A549 treated with DMSO at 1 μM for 4 hours (cell line): ENCODE measurements around the gene SLC25A33. TPM values are rescaled to one million over a fixed set of nuclear protein-coding genes. Genes with fewer than 3 reads are reported as not detected.

ENCODE experiments used
- total RNA-seq: library from RNA; stranded (reverse); fragments of 200-300 nt; extraction: Qiagen RNA extraction; gene quantifications from 5 replicates; pipeline ENCODE4 v1.2.3, GENCODE V29; 2022; ENCODE audit warnings: low read depth

Gene SLC25A33, protein sequence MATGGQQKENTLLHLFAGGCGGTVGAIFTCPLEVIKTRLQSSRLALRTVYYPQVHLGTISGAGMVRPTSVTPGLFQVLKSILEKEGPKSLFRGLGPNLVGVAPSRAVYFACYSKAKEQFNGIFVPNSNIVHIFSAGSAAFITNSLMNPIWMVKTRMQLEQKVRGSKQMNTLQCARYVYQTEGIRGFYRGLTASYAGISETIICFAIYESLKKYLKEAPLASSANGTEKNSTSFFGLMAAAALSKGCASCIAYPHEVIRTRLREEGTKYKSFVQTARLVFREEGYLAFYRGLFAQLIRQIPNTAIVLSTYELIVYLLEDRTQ
- 2.8 to 4.0 TPM (median 3.3 TPM) in 5 replicates for total RNA-seq

DNA sequence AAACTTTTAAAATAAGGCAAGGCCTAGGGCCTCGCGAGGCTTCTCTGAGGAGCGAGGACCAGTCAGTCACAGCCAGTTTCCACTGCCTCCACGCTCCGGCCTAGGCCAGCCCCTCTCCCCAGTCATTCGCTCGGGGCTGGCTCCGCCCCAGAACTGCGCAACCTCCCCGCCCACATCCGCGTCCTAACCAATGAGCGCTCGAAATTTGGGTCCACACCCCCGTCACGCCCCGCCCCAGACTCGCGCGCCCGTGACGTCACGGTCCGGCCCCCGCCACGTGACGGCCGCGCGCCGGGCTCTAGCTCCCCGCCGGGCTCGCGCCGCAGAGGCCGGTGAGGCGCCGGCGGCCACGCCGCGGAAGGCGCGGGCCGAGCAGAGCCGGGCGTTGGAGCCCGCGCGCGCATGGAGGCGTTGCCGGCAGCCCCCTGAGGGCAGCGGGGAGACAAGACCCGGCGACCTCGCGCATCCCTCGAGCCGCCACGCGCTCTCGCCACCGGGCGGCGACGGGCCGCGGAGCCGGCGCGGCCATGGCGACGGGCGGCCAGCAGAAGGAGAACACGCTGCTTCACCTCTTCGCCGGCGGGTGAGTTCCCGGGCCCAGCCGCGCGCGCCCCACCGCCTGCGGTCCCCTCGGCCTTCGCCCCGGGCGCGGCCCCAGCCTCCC lies at the start of gene SLC25A33:
SLC25A33 (plus strand) TSS at position 301 of the 664 bp plus-strand sequence; CDS start at position 528, 227 bp downstream.

GRCh38 chr1:9588551-9589143 lies 49.4 kb downstream of the SLC25A33 start, which contains the start of gene TMEM201:
Gene TMEM201 (plus strand): TSS chr1:9588911. CDS start chr1:9588931, 20 bp downstream.

Other genes with a start within 250 kb of the SLC25A33 start
- 27.5 to 33.4 TPM (median 28.6 TPM) in 5 replicates for gene SPSB1, start 246.6 kb upstream of the SLC25A33 start, total RNA-seq
- gene TMEM201, start 49.4 kb downstream of the SLC25A33 start, total RNA-seq: 13.4 to 16.6 TPM (median 15.4 TPM) in 5 replicates
- gene PIK3CD, start 112.3 kb downstream of the SLC25A33 start, total RNA-seq: 8.8 to 11.9 TPM (median 11.5 TPM) in 5 replicates